Measurements from ENCODE around the gene DDX41.
A peak's percentile ranks its signal among the peaks of the same experiment; 100 is the strongest.
"Not testable (repeated sequence)": the region's sequence is repeated elsewhere in the genome, so short reads cannot be mapped to it uniquely, and the experiment has no call there.

DDX41 gene

DNA sequence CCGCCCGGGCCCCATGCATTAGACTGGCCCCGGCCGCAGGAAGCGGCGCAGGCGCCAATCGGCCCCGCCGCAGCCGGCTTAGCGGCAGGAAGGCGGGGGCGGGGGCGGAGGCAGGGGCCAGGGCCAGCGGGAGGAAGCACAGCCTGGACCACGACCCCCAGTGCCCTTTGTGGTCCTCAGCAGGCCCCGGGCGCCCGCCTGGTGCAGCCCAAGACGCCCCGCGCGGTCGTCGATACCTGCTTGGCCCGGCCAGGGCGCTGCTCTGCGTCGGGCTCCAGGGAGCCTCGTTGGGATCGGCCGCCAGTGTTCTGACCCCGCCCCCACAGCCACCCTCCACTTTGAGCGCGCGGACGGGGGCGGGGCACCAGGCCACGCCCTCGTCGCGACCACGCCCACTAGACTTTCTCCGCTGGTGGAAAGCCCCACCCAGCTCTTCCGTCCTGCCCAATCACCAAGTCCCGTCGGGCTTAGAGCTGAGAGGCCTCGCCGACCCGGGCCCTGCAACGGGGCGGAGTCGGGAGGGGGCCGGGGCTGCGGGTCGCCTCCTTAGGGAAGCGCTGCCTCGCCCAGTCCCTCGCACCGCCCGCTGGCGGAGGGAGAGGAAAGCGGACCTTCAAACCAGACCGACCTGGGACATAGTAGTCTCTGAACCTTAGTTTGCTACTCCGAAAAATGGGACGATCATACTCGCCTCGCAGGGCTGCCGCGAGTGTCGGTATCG lies 19.3 kb downstream of the DDX41 start, which contains the start of gene PDLIM7:
Gene PDLIM7, minus strand, starts transcription at position 313 of the 721 bp plus-strand sequence. CDS start 1,092 bp downstream, outside the sequence.
- DNase-seq, result peak; percentile 85 to 94 (median 90)

DNA sequence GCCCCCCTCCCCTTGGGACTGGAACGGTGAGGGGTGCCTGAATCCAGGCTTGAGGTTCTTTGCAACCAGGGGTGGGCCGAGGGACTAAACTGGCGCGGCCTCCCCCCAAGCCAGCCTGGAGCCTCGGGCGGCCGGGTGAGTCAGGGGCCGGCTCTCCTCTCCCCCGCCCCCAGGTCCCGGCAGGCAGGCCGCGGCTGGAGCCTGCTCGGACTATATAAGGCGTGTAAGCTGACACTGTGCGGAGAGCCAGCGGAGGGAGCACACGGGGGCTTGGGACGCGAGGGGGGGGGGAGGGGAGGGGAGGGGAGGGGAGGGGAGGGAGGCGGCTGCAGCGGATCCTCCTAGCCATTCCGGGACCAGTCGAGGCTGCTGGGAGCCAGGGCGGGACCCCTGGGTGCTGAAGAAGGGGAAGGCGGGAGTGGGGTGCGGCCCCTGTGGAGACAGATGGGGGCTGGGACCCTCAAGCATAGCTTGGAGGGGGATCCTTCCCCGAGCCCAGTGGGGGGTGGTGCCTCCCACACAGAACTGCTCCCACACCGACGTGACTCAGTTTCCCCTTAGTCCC lies 20.0 kb downstream of the DDX41 start:
- no peak for DNase-seq

DNA sequence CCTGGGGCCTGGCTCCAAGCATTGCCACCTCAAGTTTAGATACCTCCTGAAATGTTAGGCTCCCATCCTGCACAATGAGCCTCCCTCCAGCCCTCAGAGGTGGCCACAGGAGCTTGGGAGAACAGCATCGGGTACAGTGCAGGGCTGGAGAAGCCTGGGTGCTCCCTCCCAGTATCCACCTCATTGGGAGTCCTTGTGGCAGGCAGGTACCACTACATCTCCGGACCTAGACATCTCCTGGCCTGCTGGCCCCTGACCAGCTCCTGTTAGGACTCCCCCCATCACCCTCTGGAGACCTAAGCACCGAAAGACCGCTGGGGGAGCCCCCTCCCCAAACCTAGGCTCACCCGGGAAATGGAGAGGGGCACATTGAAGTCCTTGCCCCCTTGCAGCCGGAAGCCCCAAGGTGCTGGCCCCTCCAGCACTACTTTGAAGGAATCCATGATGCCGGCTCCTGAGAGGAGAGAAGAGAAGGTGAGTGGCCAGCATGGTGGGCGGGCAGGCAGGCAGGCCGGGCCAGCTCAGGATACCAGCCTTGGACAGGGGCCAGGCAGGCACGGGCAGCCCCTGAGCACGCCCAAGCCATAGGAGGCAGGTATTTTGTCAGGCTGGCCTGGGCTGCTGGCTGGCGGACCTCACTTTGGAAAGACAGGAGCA lies 20.6 kb downstream of the DDX41 start:
- DNase-seq, result no peak

DNA sequence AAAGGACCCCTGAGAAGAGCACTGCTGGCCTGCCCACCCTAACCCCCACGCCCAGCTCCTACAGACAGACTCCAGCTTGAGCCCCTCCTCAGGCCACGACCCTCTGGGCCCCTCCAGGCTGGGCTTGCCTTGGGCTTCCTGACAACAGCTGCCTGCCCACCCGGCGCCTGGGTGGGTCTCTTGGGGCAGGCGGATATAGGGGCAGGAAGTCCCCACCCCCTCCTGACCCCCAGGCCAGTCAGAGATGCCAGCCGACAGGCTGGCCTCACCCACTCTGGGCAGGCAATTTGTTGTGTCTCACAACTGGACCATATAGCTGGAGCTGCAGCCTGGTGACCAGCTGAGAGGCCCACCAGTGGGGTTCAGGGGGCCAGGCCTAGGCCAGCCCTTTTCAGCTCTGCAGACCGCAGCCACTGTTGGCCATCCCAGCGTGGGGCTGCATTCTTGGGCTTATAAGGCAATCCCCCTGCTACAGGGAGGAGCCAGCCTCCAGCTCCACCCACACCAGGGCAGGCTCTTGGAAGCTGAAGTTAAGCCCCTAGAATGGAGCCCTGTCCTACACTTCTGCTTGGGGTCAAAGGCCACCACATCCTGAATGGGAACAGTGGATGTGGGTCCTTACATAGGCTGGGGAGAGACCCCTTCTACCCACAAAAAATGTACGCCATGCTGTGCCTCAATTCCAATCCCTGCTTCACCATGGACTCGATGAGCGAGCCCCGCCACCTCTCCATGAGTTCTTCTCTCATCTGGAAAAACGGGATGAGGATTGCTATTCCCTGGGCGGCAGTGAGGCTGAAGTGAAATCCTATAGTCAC lies 21.3 kb downstream of the DDX41 start:
- no peak for DNase-seq

DNA sequence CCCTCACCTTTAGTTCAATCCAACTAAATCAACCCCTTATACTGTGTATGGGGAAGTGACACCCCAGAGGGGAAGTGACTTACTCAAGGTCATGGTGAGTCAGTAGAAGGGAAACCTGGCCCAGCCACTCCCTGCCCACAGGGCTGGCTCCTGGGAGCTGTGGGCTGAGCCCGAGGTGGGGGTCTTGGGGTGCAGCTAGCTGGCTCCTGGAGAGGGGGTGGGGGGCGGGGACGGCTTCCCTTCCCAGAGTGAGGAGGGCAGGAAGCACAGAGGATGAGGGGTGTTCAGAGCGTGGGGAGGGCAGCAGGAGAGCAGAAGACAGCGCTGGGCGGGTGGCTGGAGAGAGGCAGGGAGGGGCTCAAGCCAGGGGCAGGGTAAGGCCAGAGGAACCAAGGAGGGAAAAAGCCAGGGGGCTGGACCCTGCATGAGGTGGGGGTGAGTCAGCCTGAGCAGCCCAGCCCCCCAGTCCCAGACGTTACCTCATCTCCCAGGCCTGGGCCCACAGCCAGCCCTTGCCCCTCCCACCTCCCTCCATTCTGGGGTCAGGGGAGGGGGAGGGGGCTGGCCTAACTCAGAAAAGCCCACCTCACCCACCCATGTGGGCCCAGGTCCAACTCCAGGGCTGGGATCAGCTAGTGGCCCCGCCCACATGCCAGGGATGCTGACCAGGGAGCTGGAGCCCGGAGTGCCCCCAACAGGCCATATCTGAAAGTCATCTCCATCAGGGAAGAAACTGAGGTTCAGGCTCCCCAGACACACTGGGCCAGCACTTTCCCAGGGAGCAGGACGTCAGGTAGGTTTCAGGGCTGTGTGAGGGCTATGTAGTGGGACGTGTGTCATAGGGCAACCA lies 22.2 kb downstream of the DDX41 start:
- DNase-seq, result no peak

DNA sequence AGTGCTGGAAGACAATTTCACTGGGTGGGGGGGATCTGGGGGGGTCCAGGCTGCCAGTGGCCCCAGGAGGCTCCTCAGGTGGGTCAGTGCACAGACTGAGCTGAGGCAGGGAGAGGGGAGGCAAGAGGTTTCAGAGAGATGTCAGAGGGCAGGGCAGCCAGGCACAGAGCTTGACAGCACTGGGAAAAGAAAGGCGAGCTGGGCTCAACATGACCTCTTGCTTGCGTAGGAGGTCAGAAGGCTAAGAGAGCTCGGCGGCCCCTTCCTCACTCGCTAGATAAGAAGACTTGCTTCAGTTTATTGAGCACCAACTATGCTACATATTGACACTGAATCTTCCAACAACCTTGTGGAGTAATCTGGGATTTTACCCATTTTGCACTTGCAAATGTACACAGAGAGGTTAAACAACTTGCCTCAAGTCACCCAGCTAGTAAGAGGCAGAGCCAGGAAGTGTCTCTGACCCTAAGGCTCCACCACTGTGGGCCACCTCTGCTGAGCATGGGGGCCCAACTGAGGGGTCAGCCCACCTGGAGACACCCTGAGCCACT lies 22.9 kb downstream of the DDX41 start:
- no peak for DNase-seq

DNA sequence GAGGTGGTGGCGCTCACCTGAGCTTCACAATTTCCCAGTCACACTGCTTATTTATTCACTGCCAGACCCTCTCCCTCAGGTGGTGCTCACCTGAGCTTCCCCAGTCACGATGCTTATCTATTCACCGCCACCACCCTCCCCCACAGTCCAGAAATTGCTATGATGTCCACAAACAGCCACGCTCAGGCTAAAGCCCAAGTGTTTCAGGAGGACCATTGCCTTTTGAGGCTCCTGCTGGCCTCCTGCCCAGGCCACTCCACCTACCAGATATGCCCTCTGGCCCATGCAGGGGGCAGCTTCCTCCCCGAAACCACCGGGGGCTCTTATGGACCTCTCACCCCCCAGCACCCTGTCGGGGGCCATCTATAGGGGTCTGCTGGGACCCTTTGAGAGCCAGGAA lies 23.9 kb downstream of the DDX41 start:
- no peak for DNase-seq

DNA sequence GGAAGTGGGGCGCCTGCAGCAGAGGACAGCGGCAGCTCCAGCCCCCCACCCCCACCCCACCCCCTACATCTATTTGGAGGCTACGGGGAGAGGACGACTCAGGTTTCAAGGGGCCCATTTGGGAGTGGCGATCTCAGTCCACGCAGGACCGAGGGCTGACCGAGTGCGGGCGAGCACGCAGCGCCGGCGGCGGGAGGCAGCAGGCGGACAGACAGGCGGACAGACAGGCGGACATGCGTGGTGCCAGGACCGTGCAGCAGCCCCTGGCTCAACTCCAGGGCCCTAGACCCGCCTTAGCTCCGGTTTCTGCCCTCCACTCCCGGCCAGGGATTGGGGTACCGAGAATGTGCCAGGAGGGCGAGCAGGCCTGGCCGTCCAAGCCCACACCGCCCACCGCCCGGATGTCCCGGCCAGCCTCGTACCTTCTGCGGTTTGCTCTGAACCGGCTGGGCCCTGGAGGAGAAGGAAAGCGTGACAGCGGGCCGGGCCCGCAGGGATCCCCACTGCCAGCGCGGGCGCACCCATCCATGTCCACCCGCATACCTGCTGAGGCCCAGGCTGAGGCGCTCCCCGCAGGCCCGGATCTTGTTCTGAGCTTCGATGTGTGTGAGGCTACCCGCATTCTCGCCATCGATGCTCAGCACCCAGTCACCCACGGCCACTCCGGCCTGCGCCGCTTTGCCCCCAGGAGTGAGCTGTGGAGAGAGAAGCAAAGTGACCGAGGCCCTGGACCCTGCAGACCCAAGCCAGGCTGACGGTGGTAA lies 24.6 kb downstream of the DDX41 start:
- no peak for DNase-seq

DNA sequence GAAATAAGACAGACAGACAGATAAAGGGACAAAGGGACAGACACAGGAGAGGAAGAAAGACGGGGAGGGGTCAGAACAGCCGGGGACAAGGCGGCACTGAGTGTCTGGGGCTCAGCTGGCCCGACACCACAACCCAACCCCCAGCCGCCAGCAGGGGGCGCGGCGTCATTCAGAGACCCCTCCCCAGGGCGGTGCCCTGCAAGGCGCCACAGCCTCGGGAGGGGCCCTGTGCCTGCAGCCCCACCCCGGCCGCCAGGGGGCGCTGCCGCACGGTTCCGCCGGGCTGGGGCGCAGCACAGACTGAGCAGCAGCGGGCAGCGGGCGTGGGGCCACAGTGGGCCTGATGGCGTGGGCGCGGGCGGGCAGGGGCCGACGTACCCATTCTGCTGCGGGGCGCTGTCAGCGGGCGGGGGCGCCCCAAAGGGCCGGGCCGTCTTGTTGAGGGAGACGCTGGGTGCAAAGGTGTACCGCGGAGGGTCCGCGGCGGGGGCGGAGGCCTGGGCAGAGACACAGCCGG lies 25.3 kb downstream of the DDX41 start:
- peak in 1 of 6 experiments; percentile 11 for DNase-seq

DNA sequence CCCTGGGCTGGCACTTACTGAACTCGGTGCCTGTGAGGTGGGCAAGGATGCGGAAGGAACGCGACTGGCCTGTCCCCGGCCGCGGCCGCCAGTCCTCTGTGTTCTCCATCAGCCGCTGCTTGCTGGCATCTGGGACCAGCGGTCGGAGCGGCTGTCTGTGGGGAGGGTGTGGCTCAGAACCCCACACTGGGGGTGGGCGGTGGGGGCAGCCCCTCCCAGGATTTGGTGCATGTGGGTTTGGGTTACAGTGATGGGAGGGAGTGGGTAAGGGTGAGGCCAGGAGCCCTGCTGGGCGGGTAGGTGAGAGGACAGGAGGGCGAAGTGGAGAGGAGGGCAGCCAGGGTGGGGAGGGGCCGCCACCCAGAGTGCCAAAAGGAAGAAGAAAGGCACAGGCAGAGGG lies 25.8 kb downstream of the DDX41 start:
- DNase-seq, result no peak

DNA sequence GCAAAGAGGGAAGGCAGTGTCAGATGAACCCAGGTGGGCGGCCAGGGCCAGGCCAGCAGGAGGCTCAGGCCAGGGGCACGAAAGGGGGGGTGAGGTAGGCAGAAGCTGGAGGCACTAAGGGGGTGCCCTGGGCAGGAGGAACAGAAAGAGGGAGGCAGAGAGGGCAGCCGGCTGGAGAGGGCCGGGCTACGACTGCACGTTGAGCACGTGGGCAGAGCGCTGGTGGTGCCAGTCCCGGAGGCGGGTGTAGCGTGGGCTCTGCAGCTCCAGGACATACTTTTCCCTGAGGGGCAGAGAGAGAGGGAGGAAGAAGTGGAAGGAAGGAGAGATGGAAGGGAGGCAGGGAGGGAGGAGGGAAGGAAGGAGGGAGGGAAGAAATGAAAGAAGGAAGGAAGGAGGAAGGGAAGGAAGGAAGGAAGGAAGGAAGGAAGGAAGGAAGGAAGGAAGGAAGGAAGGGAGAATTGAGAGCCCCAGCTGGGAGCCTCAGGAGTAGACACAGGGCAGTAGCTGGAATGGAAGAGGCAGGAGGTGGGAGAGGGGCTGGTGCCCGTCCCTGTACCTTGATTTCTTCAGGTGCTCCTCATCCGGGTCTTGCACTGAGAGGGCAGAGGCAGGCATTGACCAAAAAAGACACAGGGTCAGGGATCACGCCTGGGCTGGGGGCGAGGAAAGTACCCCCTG lies 26.3 kb downstream of the DDX41 start:
- no peak for DNase-seq

DNA sequence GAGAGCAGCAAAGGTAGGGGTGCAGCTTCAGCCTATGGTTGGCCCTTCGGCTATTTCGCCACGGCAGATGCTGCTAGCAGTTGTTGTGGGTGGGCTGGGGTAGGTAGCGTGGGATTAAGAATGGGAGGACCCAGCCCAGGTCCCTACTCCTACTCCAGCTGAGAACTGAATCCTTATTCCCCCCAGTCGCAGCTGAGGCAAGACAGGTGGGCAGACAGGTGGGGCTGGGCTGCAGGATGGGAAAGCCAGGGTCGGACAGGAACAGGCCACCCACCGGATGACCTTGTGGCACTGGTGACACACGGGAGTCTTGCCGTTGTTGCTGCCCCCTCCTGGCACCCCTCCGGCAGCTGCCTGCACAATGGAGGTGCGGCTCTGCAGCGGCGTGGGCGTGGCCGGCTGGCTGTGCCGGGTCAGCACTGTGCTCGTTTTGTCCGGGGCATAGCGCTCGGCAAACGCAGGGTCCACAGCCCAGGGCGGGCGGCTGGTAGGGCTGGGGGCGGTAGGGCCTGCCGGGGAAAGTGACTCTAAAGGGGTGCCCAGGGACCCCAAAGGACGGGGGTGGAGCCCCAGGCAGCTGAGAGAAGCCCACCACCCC lies 27.5 kb downstream of the DDX41 start:
- DNase-seq, result no peak

DNA sequence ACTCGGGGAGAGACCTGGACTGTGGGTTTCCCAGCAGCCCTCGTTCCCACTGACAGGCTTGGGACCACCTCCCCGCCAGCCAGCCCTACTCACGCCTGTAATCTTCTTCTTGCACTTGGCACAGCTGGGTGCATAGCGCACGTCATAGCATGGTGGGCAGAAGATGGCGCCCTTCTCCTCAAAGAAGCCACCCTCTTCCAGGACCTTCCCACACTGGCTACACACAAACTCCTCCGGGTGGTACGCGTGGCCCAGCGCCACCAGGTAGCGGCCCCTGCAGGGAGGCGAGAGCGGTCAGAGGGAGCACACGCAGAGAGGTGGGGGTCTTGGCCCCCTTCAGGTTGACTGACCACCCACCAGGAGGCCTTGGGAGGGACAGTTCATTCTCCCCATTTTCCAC lies 28.8 kb downstream of the DDX41 start:
- DNase-seq, result no peak

DNA sequence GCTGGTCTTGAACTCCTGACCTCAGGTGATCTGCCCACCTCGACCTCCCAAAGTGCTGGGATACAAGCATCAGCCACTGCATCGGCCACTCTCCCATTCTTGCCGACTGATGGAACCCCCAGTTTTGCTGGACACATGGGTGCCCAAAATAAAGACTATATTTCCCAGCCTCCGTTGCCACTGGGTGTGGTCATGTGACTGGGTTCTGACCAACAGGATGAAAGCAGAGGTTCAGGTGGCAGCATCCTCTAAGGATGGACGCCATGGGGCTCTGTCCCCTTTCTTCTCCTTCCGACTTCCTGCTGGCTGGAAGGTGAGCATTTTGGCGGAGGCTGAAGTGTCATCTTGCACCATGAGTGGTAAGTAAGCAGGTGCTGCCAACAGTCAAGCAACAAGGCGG lies 29.6 kb downstream of the DDX41 start:
- no peak for DNase-seq

DNA sequence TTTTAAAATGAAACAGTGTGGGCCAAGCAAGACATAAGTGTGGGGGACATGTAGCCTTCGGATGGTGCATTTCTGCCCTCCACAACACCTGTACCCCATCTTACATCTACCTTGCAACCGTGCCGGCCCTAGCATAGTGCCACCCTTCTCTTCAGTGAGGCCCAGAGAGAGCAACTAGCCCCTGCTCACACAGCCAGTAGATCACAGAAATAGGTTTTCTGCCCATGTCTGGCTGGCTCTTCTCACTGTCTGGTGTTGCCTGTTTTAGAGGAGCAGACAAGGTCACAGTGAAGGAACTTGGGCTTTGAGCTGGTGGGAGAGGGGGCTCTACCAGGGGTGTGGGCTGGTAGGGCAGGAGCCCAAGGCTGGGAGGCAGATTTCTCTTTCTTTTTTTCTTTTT lies 30.5 kb downstream of the DDX41 start:
- DNase-seq, result no peak

DNA sequence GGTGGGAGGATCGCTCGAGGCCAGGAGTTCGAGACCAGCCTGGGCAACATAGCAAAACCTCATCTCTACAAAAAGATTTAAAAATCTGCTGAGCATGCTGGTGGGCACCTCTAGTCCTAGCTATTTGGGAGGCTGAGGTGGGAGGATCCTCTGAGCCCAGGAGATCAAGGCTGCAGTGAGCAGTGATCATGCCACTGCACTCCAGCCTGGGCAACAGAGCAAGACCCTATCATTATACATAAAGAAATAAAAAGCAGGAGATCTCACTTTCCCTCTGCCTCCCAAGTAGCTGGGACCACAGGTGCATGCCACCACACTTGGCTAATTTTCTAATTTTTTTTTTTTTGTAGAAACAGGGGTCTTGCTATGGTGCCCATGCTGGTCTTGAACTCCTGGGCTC lies 31.0 kb downstream of the DDX41 start:
- not testable (repeated sequence) for DNase-seq

DNA sequence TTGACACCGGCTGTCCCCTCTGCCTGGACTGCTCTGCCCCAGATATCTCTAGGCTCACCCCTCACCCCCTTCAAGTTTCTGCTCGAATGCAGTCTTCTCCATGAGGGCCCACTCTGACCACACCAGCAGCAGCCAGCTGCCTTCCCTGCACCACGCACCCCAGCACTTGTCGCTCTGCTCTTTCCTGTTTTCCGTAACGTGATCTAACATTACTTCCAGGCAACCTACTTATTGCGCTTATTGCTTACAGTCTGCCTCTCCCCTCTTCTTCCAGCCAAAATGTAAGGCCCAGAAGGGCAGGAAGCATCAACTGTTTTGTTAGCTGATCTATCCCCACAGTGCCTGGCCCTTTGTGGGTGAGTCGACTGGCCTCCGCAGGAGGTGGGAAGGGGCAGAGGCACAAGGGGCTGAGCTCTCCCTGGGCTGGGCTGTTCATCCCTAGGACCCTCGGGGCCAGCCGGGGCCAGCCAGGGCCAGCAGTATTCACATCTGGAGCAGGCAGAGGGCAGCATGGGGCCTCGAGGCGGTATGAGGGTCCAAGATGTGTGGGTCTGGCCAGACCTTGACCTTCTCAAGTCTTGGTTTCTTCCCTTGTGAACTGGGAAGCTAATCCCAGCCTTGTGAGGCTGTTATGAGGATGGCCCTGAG lies 31.7 kb downstream of the DDX41 start:
- no peak for DNase-seq

DNA sequence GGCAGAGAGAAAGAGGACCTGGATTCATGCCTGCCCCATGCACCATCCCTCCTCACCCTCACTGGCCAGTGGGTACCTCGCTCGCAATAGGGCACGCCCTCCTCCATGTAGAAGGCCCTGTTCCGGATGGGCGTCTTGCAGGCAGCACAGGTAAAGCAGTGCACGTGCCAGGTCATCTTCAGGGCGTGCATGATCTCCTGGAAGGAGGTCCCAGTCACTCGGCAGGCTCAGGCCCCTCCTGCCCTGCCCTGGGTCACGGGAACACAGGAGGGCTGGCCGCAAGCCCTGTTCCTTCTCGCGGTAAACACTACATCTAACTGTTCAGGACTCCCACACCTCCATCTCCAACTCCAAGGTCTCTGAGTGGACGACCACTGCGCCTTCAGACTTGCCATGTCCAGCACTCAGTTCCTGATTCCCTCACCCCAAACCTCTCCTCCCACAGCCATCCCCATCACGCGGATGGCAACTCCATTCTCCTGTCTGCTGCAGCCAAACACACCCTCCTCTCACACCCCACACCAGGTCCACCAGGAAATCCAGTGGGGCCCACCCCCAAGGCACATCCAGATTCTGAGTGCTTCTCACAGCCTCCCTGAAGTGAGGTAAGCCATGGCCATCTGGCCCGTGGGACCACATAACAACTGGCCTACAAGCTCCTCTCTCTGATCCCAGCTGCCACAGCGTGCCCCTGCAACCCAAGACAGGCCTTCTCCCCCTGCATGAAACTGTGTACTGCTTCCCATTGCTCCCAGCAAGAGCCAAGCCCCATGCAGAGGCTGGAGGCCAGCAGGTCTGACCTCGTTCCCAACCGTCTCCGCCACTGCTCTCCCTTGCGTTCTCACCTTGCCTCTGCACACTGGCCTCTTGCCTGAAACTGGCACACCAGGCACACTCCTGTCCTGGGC lies 32.5 kb downstream of the DDX41 start:
- DNase-seq, result no peak

Data from stimulated activated naive CD4-positive, alpha-beta T cell (primary cell).